ENCODE results near the gene PTPRN2. TPM values are rescaled to one million over a fixed set of nuclear protein-coding genes. Genes with fewer than 3 reads are reported as not detected.

PTPRN2 gene
- total and polyA plus RNA-seq, 2 of the 8 experiments (the other 6 are each of a cell fraction or from before 2014, with no cell fraction given), result 2.6 to 4.5 TPM

DNA sequence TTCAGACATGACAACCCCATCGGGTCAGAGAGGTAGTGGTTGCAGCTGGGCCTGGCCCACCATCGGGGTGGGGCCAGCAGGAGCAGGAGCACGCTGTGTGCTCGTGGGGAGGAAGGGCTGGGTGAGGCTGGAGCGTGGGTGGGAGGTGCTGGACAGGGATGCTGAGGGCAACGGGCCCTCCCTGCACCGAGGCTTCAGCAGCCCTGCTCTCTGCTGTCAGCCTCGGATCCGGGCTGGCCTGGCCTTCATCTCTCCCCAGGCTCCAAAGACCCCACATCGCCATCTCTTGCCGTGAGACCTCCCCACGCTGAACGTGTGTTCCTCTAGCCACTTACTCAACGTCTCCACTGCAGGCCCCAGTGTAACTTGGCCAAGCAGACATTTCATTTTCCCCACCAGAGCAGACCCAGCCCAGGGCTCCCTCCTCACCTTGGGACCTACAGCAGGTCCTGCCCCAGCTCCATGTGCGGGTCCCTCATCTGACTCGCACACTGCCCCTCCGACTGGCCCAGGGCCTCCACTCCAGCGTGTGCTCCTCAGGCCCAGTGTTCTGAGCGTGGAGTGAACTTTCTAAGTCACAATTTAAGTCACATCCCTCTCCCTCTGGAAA is 788.4 kb downstream of the PTPRN2 start (continued):
- TF ChIP-seq, protein P1, sequence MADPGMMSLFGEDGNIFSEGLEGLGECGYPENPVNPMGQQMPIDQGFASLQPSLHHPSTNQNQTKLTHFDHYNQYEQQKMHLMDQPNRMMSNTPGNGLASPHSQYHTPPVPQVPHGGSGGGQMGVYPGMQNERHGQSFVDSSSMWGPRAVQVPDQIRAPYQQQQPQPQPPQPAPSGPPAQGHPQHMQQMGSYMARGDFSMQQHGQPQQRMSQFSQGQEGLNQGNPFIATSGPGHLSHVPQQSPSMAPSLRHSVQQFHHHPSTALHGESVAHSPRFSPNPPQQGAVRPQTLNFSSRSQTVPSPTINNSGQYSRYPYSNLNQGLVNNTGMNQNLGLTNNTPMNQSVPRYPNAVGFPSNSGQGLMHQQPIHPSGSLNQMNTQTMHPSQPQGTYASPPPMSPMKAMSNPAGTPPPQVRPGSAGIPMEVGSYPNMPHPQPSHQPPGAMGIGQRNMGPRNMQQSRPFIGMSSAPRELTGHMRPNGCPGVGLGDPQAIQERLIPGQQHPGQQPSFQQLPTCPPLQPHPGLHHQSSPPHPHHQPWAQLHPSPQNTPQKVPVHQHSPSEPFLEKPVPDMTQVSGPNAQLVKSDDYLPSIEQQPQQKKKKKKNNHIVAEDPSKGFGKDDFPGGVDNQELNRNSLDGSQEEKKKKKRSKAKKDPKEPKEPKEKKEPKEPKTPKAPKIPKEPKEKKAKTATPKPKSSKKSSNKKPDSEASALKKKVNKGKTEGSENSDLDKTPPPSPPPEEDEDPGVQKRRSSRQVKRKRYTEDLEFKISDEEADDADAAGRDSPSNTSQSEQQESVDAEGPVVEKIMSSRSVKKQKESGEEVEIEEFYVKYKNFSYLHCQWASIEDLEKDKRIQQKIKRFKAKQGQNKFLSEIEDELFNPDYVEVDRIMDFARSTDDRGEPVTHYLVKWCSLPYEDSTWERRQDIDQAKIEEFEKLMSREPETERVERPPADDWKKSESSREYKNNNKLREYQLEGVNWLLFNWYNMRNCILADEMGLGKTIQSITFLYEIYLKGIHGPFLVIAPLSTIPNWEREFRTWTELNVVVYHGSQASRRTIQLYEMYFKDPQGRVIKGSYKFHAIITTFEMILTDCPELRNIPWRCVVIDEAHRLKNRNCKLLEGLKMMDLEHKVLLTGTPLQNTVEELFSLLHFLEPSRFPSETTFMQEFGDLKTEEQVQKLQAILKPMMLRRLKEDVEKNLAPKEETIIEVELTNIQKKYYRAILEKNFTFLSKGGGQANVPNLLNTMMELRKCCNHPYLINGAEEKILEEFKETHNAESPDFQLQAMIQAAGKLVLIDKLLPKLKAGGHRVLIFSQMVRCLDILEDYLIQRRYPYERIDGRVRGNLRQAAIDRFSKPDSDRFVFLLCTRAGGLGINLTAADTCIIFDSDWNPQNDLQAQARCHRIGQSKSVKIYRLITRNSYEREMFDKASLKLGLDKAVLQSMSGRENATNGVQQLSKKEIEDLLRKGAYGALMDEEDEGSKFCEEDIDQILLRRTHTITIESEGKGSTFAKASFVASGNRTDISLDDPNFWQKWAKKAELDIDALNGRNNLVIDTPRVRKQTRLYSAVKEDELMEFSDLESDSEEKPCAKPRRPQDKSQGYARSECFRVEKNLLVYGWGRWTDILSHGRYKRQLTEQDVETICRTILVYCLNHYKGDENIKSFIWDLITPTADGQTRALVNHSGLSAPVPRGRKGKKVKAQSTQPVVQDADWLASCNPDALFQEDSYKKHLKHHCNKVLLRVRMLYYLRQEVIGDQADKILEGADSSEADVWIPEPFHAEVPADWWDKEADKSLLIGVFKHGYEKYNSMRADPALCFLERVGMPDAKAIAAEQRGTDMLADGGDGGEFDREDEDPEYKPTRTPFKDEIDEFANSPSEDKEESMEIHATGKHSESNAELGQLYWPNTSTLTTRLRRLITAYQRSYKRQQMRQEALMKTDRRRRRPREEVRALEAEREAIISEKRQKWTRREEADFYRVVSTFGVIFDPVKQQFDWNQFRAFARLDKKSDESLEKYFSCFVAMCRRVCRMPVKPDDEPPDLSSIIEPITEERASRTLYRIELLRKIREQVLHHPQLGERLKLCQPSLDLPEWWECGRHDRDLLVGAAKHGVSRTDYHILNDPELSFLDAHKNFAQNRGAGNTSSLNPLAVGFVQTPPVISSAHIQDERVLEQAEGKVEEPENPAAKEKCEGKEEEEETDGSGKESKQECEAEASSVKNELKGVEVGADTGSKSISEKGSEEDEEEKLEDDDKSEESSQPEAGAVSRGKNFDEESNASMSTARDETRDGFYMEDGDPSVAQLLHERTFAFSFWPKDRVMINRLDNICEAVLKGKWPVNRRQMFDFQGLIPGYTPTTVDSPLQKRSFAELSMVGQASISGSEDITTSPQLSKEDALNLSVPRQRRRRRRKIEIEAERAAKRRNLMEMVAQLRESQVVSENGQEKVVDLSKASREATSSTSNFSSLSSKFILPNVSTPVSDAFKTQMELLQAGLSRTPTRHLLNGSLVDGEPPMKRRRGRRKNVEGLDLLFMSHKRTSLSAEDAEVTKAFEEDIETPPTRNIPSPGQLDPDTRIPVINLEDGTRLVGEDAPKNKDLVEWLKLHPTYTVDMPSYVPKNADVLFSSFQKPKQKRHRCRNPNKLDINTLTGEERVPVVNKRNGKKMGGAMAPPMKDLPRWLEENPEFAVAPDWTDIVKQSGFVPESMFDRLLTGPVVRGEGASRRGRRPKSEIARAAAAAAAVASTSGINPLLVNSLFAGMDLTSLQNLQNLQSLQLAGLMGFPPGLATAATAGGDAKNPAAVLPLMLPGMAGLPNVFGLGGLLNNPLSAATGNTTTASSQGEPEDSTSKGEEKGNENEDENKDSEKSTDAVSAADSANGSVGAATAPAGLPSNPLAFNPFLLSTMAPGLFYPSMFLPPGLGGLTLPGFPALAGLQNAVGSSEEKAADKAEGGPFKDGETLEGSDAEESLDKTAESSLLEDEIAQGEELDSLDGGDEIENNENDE (IDR thresholded peaks at IDR 0.05; ENCODE audit: insufficient replicate concordance, low read length), result no peak
- TF ChIP-seq ZNF274 (IDR thresholded peaks at IDR 0.05; ENCODE audit: borderline replicate concordance, extremely low read depth, low read length) (no peak), POU5F1 (IDR thresholded peaks at IDR 0.05; ENCODE audit: low read depth, low read length) (no peak), HDAC2 (IDR thresholded peaks at IDR 0.05; ENCODE audit: borderline replicate concordance in 1 of 2, low read depth in 2 of 2, low read length in 2 of 2) (no peak), JUN (IDR thresholded peaks at IDR 0.05; ENCODE audit: low read depth, low read length) (no peak), GABPA (IDR thresholded peaks at IDR 0.05; ENCODE audit: borderline replicate concordance, insufficient read depth, low read length) (no peak), TBP (IDR thresholded peaks at IDR 0.05; ENCODE audit: low read depth, low read length) (no peak), TEAD4 (IDR thresholded peaks at IDR 0.05; ENCODE audit: low read depth, low read length) (no peak)
- TF ChIP-seq, protein P2, sequence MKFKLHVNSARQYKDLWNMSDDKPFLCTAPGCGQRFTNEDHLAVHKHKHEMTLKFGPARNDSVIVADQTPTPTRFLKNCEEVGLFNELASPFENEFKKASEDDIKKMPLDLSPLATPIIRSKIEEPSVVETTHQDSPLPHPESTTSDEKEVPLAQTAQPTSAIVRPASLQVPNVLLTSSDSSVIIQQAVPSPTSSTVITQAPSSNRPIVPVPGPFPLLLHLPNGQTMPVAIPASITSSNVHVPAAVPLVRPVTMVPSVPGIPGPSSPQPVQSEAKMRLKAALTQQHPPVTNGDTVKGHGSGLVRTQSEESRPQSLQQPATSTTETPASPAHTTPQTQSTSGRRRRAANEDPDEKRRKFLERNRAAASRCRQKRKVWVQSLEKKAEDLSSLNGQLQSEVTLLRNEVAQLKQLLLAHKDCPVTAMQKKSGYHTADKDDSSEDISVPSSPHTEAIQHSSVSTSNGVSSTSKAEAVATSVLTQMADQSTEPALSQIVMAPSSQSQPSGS (IDR thresholded peaks at IDR 0.05; ENCODE audit: low read length), result no peak

Data from H1 (cell line).